ENCODE measurements around the gene ARHGDIA. TPM values are rescaled to one million over a fixed set of nuclear protein-coding genes. Genes with fewer than 3 reads are reported as not detected.

ARHGDIA gene
- total and polyA plus RNA-seq, 12 donors = 89.9 to 263 (median 110) TPM

DNA sequence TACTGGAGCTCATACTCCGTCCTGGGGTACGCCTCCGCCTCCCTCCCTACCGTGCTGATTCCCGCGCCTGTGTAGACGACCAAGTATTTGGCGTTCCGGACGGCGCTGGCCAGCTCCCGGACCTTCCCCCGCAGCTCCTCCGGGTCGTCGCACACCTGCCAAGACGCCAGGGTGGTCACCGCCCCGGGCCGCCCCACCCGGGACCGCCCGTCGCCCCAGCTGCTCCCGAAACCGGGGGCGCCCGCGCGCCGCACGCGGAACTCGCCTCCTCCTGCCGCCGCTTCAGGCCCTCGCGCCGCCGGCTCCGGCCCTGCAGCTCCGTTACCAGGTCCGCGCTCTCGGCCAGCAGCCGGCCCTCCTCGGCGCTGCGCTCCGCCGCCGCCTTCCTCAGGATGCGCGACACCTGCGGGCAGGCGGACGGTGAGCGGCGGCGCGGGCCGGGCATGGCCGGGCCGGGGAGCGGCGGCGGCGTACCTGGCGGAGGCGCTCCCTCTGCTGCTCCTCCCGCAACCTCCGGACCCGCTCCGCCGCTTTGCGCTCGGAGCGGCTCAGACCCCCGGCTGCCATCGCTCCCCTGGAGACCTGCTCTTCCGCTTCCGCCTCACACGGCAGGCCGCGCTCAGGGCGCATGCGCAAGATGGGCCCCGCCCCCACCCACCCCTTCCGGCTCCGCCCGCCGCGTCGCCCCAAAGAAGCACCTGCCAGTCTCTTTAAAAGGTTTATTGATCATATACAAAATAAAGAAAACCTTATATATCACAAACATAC, 46.6 kb upstream of the ARHGDIA start, which contains the start of gene SIRT7:
Gene SIRT7 (minus strand): TSS at position 612 of the 768 bp plus-strand sequence. CDS start 45 bp downstream, at position 567.
- 1% methylated on average over 85 to 94 of the region's 94 CpGs for WGBS, 2 donors
- Histone ChIP-seq H3K9me3 (no peaks in the 10 kb centered on the region), H3K36me3 (peaks cover 0 to 71% (median 31%) of the 10 kb centered on the region in 9 donors), H3K4me3 (peak within 1 kb of the TSS; percentile 59 to 99 (median 76)), H3K27ac (peak within 1 kb of the TSS in 9 of 10 donors; percentile 17 to 90 (median 72)), H3K27me3 (no peaks in the 10 kb centered on the region), H3K4me1 (peaks cover 7 to 63% (median 25%) of the 10 kb centered on the region in 9 donors)
- ATAC-seq = peak; percentile 66 to 89 (median 82)
- intact Hi-C loops (cut with DNase I) = no loop called here
- TF ChIP-seq, protein P1, sequence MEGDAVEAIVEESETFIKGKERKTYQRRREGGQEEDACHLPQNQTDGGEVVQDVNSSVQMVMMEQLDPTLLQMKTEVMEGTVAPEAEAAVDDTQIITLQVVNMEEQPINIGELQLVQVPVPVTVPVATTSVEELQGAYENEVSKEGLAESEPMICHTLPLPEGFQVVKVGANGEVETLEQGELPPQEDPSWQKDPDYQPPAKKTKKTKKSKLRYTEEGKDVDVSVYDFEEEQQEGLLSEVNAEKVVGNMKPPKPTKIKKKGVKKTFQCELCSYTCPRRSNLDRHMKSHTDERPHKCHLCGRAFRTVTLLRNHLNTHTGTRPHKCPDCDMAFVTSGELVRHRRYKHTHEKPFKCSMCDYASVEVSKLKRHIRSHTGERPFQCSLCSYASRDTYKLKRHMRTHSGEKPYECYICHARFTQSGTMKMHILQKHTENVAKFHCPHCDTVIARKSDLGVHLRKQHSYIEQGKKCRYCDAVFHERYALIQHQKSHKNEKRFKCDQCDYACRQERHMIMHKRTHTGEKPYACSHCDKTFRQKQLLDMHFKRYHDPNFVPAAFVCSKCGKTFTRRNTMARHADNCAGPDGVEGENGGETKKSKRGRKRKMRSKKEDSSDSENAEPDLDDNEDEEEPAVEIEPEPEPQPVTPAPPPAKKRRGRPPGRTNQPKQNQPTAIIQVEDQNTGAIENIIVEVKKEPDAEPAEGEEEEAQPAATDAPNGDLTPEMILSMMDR (IDR thresholded peaks at IDR 0.05) = peak in 3 of 9 donors; percentile 6 to 11 (median 11)
- DNase-seq = peak; percentile 65 to 84

DNA sequence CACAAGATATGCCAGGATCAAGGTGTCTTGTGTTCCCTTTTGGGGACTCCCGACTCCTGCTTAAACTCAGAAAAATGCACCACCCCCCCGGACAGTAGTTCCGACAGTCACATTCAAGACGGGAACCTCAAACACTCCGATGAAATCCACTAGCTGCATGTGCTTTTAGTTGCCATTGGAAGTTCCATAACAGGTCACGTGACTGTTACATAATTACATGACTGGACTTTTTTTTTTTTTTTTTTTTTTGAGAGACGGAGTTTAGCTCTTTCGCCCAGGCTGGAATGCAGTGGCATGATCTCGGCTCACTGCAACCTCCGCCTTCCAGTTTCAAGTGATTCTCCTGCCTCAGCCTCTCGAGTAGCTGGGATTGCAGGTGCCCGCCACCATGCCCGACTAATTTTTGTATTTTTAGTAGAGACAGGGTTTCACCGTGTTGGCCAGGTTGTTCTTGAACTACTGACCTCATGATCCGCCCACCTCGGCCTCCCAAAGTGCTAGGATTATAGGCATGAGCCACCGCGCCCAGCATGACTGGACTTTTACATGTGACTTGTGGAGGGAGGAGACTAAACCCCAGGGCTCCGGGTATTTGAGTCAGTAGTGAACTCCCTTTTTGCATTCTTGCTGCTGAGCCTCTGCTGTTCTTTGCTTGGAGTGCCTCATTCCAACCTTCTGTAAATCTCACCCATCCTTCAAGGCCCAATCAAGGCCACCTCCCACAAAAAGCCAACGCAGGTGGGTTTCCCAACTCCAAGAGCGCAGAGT, 45.3 kb upstream of the ARHGDIA start:
- ATAC-seq (no peak), DNase-seq (no peak)
- TF ChIP-seq, protein P1 (IDR thresholded peaks at IDR 0.05) = no peak
- intact Hi-C loops (cut with DNase I) = no loop called here
- Histone ChIP-seq H3K27me3 (no peaks in the 10 kb centered on the region), H3K4me1 (peaks cover 10 to 57% (median 27%) of the 10 kb centered on the region in 9 donors), H3K4me3 (peak overlapping the region in 3 of 10 donors; percentile 65 to 85 (median 80)), H3K27ac (no peak overlapping the region), H3K9me3 (no peaks in the 10 kb centered on the region), H3K36me3 (peaks cover 0 to 68% (median 32%) of the 10 kb centered on the region in 9 donors)
- WGBS, 2 donors = 82 to 83% methylated on average over 21 of the region's 21 CpGs

DNA sequence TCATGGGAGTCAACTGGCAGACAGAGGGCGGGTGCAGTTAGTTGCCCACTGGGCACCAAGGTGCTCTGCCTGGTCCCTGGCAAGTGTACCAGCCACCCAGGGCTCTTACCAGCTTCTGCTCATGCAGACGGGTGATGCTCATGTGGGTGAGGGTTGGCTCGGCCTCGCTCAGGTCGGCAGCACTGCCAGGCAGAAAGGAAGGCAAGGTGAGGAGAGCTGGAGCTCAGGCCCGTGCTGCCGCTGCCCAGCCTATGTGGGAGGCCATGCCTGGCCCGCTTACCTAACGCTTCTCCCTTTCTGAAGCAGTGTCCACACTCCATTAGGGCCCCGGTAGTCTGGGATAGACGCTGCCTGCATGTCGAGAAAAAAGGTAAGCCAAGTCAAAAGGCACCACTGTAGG, 44.2 kb upstream of the ARHGDIA start:
- TF ChIP-seq, protein P1 (IDR thresholded peaks at IDR 0.05) = no peak
- DNase-seq = no peak
- no peaks in the 10 kb centered on the region for H3K9me3 ChIP-seq
- 90 to 93% methylated on average over 12 of the region's 12 CpGs for WGBS, 2 donors
- H3K4me1 ChIP-seq = peaks cover 14 to 52% (median 32%) of the 10 kb centered on the region in 9 donors
- ATAC-seq = no peak
- no peaks in the 10 kb centered on the region for H3K27me3 ChIP-seq
- H3K27ac ChIP-seq = no peak overlapping the region
- intact Hi-C loops (cut with DNase I) = no loop called here
- peaks cover 0 to 58% (median 32%) of the 10 kb centered on the region in 9 donors for H3K36me3 ChIP-seq
- H3K4me3 ChIP-seq = no peak overlapping the region

DNA sequence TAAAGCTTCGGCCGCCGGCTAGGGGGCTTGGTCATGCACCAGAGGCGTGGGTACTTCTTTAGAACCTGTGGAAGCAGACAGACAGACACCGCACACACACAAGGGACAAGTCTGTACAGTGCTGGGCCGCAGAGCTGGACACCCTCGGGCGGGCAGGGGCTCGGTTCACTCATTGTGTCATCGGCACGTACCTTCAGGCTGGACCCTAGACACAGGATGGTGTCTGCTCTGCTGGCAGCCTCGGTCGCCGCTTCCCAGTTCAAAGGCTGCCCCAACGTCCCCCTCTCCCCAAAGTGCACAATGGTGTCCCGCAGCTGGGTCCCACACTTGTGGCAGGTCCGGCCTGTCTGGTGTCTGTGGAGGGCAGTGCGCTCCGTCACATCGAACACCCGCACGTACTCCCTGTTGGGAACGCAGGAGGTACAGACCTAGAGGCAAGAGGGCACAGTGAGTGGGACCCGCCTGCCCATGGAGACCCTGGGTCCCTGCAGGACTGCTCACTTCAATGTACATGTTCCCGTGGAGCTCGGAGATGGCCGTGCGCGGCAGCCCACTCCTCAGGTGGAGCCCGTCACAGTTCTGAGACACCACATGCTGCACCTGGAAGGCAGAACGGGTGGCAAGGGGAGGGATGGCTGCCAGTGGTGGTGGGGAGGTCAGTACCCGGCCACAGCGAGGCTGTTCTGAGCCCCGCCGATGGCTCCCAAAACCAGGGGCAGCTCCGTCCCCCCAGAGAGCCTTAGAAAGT, 43.1 kb upstream of the ARHGDIA start:
- Histone ChIP-seq H3K4me3 (no peak overlapping the region), H3K27me3 (no peaks in the 10 kb centered on the region), H3K27ac (no peak overlapping the region), H3K4me1 (peaks cover 17 to 51% (median 40%) of the 10 kb centered on the region in 9 donors), H3K36me3 (peaks cover 0 to 47% (median 32%) of the 10 kb centered on the region in 9 donors), H3K9me3 (no peaks in the 10 kb centered on the region)
- DNase-seq = no peak
- 97% methylated on average over 36 of the region's 36 CpGs for WGBS, 2 donors
- intact Hi-C loops (cut with DNase I) = no loop called here
- ATAC-seq = no peak
- TF ChIP-seq, protein P1 (IDR thresholded peaks at IDR 0.05) = no peak

Data from heart right ventricle (tissue), 16 donors.